Omental fat pad (tissue), 4 donors: Measurements from ENCODE around the gene ZNF835. TPM values are rescaled to one million over a fixed set of nuclear protein-coding genes. Genes with fewer than 3 reads are reported as not detected.

ENCODE experiments used
- ATAC-seq: fragments of 150-250 bp; one replicate; pipeline ENCODE4 v1.9.1; 2016; ENCODE audit warnings: mild to moderate bottlenecking, moderate library complexity; ENCODE audit not compliant: low FRiP score
- DNase-seq: peaks from one replicate; pipeline ENCODE4 v3.0.0-alpha.2; 2019; ENCODE audit warnings: low spot score
- CTCF ChIP-seq, 3 donors: fragments of 450-650 bp; IDR thresholded peaks; one replicate each; pipeline ENCODE4 v1.5.1; 2016 to 2017; ENCODE audit warnings: antibody characterized with exemption in 3 of 3, mild to moderate bottlenecking in 3 of 3, moderate library complexity in 2 of 3
- total RNA-seq, 4 donors: library from RNA; depleted of rRNA; stranded (reverse); fragments of >200 nt; gene quantifications; one replicate each; pipeline ENCODE4 v1.1.0, GENCODE V29; 2016

Gene ZNF835
- total RNA-seq: 1 to 10 TPM; 3.5 to 8.1 (median 5.9) TPM

- ATAC-seq: peak; percentile 91
- TF ChIP-seq CTCF (IDR thresholded peaks at IDR 0.05): no peak
- peak; percentile 76 for DNase-seq
These were observed at the start of gene ZNF835 for GRCh38 chr19:56671613-56671994. ZNF835 (minus strand) TSS chr19:56671757; CDS start chr19:56665198, 6,559 bp downstream.

- TF ChIP-seq CTCF (IDR thresholded peaks at IDR 0.05): no peak
- ATAC-seq: no peak
- no peak for DNase-seq
These were observed 48.7 kb upstream of the ZNF835 start for GRCh38 chr19:56720281-56720680.

- DNase-seq (no peak), ATAC-seq (no peak)
- TF ChIP-seq CTCF (IDR thresholded peaks at IDR 0.05): no peak
These were observed 46.7 kb upstream of the ZNF835 start for GRCh38 chr19:56718231-56718630.

- no peak for ATAC-seq
- no peak for TF ChIP-seq CTCF (IDR thresholded peaks at IDR 0.05)
These were observed 41.2 kb upstream of the ZNF835 start for GRCh38 chr19:56712611-56713276.

GRCh38 chr19:56710437-56710836 lies 38.9 kb upstream of the ZNF835 start:
- DNase-seq: no peak
- no peak for TF ChIP-seq CTCF (IDR thresholded peaks at IDR 0.05)
- ATAC-seq: no peak

More at GRCh38 chr19:56712611-56713276, 41.2 kb upstream of the ZNF835 start:
- DNase-seq: no peak

GRCh38 chr19:56707821-56708220 lies 36.3 kb upstream of the ZNF835 start:
- ATAC-seq: no peak
- DNase-seq: no peak
- TF ChIP-seq CTCF (IDR thresholded peaks at IDR 0.05): no peak

GRCh38 chr19:56705939-56706338 lies 34.4 kb upstream of the ZNF835 start:
- ATAC-seq (no peak), DNase-seq (no peak)
- no peak for TF ChIP-seq CTCF (IDR thresholded peaks at IDR 0.05)
